Activated T-helper 1 cell treated with anti-CD3 and anti-CD28 coated beads, Interleukin-2, amount 50 U/mL, for 16 hours (primary cell): Measurements from ENCODE around the gene RETSAT.

Experiments
- DNase-seq, 2 donors: peaks; one replicate each; pipeline ENCODE4 v3.0.0-alpha.2; 2020; ENCODE audit warnings: low read depth in 1 of 2, low spot score in 1 of 2

The RETSAT gene

GRCh38 chr2:85309699-85310321 is 44.5 kb downstream of the RETSAT start:
- no peak for DNase-seq

DNA sequence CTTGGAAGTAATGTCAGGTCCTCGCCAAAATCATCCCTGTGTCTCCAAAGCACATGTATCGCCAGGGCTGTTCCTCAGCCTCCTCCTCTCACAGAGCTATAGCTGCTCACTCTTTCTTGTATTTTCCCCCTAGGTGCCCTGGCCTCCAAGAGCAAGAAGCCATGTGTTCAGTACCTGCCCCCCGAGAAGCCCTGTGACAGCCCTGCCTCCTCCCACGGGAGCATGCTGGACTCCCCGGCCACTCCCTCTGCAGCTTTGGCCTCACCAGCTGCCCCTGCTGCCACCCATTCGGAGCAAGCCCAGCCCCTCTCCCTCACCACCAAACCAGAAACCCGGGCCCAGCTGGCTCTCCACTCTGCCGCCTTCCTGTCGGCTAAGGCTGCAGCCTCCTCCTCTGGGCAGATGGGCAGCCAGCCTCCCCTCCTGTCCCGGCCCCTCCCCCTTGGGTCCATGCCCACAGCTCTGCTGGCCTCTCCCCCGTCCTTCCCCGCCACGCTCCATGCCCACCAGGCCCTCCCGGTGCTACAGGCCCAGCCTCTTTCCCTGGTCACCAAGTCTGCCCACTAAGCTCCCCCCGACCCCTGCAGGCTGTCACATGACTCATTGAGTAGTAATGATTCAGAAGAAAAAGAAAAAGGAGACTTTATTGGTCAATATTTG is 45.3 kb downstream of the RETSAT start:
- DNase-seq, result no peak

DNA sequence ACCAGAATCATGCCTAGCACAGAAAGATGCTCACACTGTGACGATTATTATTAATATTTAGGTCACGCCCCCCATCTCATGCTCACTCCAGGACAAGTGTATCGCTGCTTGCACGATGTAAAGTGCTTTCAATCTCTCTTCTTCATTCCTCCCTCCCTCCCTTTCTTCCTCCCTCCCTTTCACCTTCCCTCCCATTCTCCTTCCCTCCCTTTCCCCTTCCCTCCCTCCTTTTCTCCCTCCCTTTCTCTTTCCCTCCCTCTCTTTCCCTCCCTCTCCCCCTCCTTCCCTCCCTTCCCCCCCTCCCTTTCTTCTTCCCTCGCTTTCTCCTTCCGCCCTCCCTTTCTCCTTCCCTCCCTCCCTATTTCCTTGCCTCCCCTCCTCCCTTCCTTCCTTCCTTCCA is 46.1 kb downstream of the RETSAT start:
- DNase-seq, result no peak

DNA sequence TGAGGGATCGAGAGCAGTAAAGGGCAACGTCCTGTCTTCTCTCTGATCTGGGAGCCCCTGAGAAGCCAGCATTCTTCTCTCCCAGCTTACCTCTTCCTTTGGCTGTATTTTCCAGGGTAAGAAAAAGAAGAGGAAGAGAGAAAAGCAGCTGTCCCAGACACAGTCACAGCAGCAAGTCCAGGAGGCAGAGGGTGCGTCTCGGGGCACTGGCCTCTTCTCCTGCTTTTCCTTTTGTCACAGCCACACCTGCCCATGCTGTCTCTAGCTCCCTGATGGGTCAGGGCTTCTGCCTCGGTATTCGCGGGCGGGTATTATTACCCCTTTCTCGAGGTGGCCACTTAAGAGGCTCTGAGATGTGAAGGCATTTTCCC is 46.8 kb downstream of the RETSAT start:
- DNase-seq, result no peak

DNA sequence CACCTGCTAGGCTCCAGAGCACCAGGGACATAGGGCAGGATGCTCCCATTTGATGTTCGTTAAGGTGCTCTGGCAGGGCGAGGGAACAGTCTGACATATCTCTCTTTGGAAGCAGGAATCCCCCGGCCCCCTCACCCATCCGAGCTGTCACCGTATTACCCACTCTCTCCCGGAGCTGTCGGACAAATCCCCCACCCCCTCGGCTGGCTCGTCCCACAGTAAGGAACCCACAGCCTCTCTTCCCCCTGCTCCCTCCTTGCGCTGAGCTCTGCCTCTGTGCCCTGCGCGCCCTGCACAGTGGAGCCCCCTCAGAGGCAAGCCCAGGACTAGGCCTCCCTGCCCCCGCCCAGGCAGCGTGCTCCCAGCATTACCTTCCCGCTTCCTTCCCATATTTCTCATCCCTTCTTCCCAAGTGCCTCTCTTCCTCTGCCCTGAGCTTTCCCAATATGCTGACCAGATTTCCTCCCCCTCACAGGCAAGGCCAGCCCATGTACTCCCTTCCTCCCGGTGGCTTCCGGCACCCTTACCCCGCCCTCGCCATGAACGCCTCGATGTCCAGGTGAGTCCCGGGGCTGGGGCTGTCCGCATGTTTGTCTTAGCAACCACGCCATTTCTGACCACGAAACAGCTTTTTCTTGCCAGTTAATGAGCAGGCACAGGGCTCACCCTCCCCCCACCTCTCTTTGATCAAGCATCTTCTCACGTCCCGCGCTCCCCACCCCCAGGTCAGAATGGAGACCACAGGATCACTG is 50.4 kb downstream of the RETSAT start:
- DNase-seq, result no peak

DNA sequence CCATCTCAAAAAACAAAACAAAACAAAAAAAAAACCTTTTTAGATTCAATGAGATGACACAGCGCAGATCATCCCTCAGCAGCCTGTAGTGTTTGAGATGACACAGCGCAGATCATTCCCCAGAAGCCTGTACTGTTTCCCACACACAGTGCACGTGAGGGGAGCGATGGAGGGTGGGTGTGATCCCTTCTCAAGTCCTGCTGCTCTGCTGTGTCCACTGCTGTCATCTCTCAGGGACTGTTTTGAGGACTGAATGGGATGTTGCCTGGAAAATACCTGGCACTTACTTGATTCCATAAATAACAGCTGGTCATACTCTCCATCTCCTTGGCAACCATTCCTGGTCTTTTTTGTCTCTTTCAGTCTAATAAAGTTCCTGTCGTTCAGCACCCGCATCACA is 52.2 kb downstream of the RETSAT start:
- no peak for DNase-seq
